Neural cell (in vitro differentiated cells): ENCODE data around the gene BMPR1A. TPM values are rescaled to one million over a fixed set of nuclear protein-coding genes. Genes with fewer than 3 reads are reported as not detected.

ENCODE experiments used
- H2AFZ ChIP-seq: fragments of 200-600, 300-800 bp; sonication (generic), shearing (Covaris generic); 2 replicates; pipeline ENCODE4 v1.6.0; 2014; ENCODE audit warnings: low read depth, mild to moderate bottlenecking, antibody characterized with exemption, low read length, moderate library complexity
- H3F3A ChIP-seq: fragments of 200-600 bp; shearing (Covaris generic); 2 replicates; pipeline ENCODE4 v1.6.1; 2016; ENCODE audit warnings: mild to moderate bottlenecking, moderate library complexity, mixed read lengths, antibody characterized with exemption, low read length; ENCODE audit not compliant: insufficient read depth, poor library complexity, severe bottlenecking
- H3K27ac ChIP-seq: fragments of 200-600, 300-800 bp; sonication (generic), shearing (Covaris generic); 2 replicates; pipeline ENCODE4 v1.5.1; 2014; ENCODE audit warnings: mild to moderate bottlenecking, low read length, moderate library complexity
- H3K27me3 ChIP-seq: fragments of 300-800, 200-600 bp; sonication (generic), shearing (Covaris generic); 2 replicates; pipeline ENCODE4 v1.6.0; 2014; ENCODE audit warnings: mild to moderate bottlenecking, low read depth, low read length, moderate library complexity; ENCODE audit not compliant: insufficient read depth
- H3K36me3 ChIP-seq: fragments of 300-800, 200-600 bp; sonication (generic), shearing (Covaris generic); 2 replicates; pipeline ENCODE4 v1.5.1; 2014; ENCODE audit warnings: mild to moderate bottlenecking, antibody characterized with exemption, low read length, moderate library complexity; ENCODE audit not compliant: insufficient read depth
- H3K4me2 ChIP-seq: fragments of 300-800, 200-600 bp; sonication (generic), shearing (Covaris generic); 2 replicates; pipeline ENCODE4 v1.6.0; 2014; ENCODE audit warnings: mild to moderate bottlenecking, low read length
- H3K4me3 ChIP-seq: fragments of 300-800, 200-600 bp; sonication (generic), shearing (Covaris generic); 2 replicates; pipeline ENCODE4 v1.5.1; 2014; ENCODE audit warnings: mild to moderate bottlenecking, low read length, moderate library complexity
- H3K79me2 ChIP-seq: fragments of 200-600 bp; shearing (Covaris generic); replicated peaks from 2 replicates; pipeline ENCODE4 v1.6.0; 2014; ENCODE audit warnings: mild to moderate bottlenecking, low read length, moderate library complexity; ENCODE audit not compliant: insufficient read depth
- H3K9ac ChIP-seq: fragments of 300-800, 200-600 bp; sonication (generic), shearing (Covaris generic); 2 replicates; pipeline ENCODE4 v1.6.1; 2016; ENCODE audit warnings: mild to moderate bottlenecking, low read length, mixed read lengths
- H3K9me2 ChIP-seq: fragments of 200-600 bp; shearing (Covaris generic); 2 replicates; pipeline ENCODE4 v1.6.1; 2016; ENCODE audit warnings: mild to moderate bottlenecking, low read length, mixed read lengths; ENCODE audit not compliant: insufficient read depth
- H3K9me3 ChIP-seq: fragments of 200-600, 300-800 bp; sonication (generic), shearing (Covaris generic); 2 replicates; pipeline ENCODE4 v1.6.1; 2016; ENCODE audit warnings: mild to moderate bottlenecking, mixed run types, low read length, moderate library complexity, mixed read lengths
- H4K20me1 ChIP-seq: fragments of 200-600 bp; shearing (Covaris generic); 2 replicates; pipeline ENCODE4 v1.6.1; 2016; ENCODE audit warnings: mild to moderate bottlenecking, mixed run types; ENCODE audit not compliant: insufficient read depth
- EP300 ChIP-seq: fragments of 450-650 bp; conservative IDR thresholded peaks from 2 replicates; pipeline ENCODE4 v1.6.1; 2014; ENCODE audit warnings: antibody characterized with exemption, mild to moderate bottlenecking, moderate library complexity; ENCODE audit not compliant: poor library complexity, severe bottlenecking
- EZH2 ChIP-seq: fragments of 200-600, 300-800 bp; shearing (Covaris generic), sonication (generic); IDR thresholded peaks from 2 replicates; pipeline ENCODE4 v1.6.1; 2014; ENCODE audit warnings: antibody characterized with exemption, low read length, borderline replicate concordance, mild to moderate bottlenecking; ENCODE audit not compliant: insufficient read depth, poor library complexity, severe bottlenecking
- MXI1 ChIP-seq: fragments of 450-650 bp; conservative IDR thresholded peaks from 2 replicates; pipeline ENCODE4 v1.6.1; 2014; ENCODE audit warnings: antibody characterized with exemption, mild to moderate bottlenecking; ENCODE audit not compliant: poor library complexity, severe bottlenecking
- POLR2AphosphoS5 ChIP-seq: IDR thresholded peaks from 2 replicates; pipeline ENCODE4 v1.6.1; 2012
- RAD21 ChIP-seq: fragments of 450-650 bp; conservative IDR thresholded peaks from 2 replicates; pipeline ENCODE4 v1.6.1; 2014; ENCODE audit warnings: antibody characterized with exemption, mild to moderate bottlenecking, moderate library complexity
- SMC3 ChIP-seq: fragments of 450-650 bp; conservative IDR thresholded peaks from 2 replicates; pipeline ENCODE4 v1.6.1; 2014; ENCODE audit warnings: antibody characterized with exemption, mild to moderate bottlenecking, moderate library complexity; ENCODE audit not compliant: poor library complexity
- TAF1 ChIP-seq: IDR thresholded peaks from 2 replicates; pipeline ENCODE4 v1.6.1; 2012; ENCODE audit warnings: low read depth
- polyA plus RNA-seq: library from polyadenylated mRNA; depleted of rRNA; stranded (reverse); fragments of >200 nt; gene quantifications from 2 replicates; pipeline ENCODE4 v1.2.3, GENCODE V29; 2014
- TF ChIP-seq, protein P1 (sequence below): fragments of 450-650 bp; IDR thresholded peaks from 2 replicates; pipeline ENCODE4 v1.5.1; 2014; ENCODE audit warnings: antibody characterized with exemption, mild to moderate bottlenecking, moderate library complexity; ENCODE audit not compliant: poor library complexity, severe bottlenecking
- TF ChIP-seq, protein P2 (sequence below): IDR thresholded peaks from 2 replicates; pipeline ENCODE4 v1.6.1; 2012; ENCODE audit warnings: borderline replicate concordance

BMPR1A gene
- polyA plus RNA-seq, 1 donor from 2014 or later: 29.9 TPM

DNA sequence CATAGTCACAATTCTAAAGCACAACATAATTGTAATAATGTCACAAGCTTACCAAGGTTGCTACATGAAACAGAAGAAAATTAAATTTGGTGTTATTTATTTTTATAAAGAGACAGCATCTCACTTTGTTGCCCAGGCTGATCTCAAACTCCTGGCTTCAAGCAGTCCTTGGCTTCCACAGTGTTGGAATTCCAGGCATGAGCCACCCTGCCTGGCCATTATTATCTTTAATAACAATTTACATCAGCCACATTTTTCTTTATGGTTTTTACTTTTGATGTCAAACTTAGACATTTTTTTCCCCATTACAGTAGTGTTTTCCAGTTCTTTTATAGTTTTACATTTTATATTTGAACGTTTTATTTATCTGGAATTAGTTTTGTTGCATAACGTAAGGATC, 46.7 kb downstream of the BMPR1A start:
- Histone ChIP-seq H2AFZ (no peak overlapping the region), H3K79me2 (peaks cover 45% of the 10 kb centered on the region), H3F3A (no peaks in the 10 kb centered on the region), H3K27me3 (no peaks in the 10 kb centered on the region), H3K4me3 (no peak overlapping the region), H3K36me3 (no peaks in the 10 kb centered on the region), H3K9ac (no peak overlapping the region), H3K27ac (no peak overlapping the region), H3K4me2 (no peak overlapping the region), H3K9me3 (no peaks in the 10 kb centered on the region), H4K20me1 (no peaks in the 10 kb centered on the region), H3K9me2 (no peaks in the 10 kb centered on the region)
- TF ChIP-seq POLR2AphosphoS5 (no peak), SMC3 (no peak), EZH2 (no peak), TAF1 (no peak), RAD21 (no peak), MXI1 (no peak), EP300 (no peak)
- TF ChIP-seq, protein P1, sequence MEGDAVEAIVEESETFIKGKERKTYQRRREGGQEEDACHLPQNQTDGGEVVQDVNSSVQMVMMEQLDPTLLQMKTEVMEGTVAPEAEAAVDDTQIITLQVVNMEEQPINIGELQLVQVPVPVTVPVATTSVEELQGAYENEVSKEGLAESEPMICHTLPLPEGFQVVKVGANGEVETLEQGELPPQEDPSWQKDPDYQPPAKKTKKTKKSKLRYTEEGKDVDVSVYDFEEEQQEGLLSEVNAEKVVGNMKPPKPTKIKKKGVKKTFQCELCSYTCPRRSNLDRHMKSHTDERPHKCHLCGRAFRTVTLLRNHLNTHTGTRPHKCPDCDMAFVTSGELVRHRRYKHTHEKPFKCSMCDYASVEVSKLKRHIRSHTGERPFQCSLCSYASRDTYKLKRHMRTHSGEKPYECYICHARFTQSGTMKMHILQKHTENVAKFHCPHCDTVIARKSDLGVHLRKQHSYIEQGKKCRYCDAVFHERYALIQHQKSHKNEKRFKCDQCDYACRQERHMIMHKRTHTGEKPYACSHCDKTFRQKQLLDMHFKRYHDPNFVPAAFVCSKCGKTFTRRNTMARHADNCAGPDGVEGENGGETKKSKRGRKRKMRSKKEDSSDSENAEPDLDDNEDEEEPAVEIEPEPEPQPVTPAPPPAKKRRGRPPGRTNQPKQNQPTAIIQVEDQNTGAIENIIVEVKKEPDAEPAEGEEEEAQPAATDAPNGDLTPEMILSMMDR: no peak
- TF ChIP-seq, protein P2, sequence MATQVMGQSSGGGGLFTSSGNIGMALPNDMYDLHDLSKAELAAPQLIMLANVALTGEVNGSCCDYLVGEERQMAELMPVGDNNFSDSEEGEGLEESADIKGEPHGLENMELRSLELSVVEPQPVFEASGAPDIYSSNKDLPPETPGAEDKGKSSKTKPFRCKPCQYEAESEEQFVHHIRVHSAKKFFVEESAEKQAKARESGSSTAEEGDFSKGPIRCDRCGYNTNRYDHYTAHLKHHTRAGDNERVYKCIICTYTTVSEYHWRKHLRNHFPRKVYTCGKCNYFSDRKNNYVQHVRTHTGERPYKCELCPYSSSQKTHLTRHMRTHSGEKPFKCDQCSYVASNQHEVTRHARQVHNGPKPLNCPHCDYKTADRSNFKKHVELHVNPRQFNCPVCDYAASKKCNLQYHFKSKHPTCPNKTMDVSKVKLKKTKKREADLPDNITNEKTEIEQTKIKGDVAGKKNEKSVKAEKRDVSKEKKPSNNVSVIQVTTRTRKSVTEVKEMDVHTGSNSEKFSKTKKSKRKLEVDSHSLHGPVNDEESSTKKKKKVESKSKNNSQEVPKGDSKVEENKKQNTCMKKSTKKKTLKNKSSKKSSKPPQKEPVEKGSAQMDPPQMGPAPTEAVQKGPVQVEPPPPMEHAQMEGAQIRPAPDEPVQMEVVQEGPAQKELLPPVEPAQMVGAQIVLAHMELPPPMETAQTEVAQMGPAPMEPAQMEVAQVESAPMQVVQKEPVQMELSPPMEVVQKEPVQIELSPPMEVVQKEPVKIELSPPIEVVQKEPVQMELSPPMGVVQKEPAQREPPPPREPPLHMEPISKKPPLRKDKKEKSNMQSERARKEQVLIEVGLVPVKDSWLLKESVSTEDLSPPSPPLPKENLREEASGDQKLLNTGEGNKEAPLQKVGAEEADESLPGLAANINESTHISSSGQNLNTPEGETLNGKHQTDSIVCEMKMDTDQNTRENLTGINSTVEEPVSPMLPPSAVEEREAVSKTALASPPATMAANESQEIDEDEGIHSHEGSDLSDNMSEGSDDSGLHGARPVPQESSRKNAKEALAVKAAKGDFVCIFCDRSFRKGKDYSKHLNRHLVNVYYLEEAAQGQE: no peak

DNA sequence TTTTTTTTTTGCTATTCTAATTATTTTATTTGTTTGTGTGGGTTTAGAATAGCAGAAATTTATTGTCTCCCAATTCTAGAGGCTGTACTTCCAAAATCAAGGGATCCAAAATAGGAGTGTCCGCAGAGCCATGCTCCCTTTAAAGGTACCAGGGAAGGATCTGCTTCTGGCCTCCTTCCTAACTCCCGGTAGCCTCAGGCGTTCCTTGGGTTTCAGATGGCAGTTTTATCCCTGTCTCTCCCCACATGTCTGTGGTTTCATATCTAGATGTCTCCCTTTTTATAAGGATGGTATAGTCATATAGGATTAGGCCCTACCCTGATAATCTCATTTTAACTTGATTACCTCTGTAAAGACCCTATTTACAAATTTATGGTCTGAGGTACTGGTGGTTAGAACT, 48.4 kb downstream of the BMPR1A start:
- Histone ChIP-seq H3K4me3 (no peak overlapping the region), H3K27ac (no peak overlapping the region), H3K9me2 (no peaks in the 10 kb centered on the region), H3K36me3 (no peaks in the 10 kb centered on the region), H3K4me2 (no peak overlapping the region), H3K9ac (no peak overlapping the region), H3K79me2 (peaks cover 42% of the 10 kb centered on the region), H3F3A (no peaks in the 10 kb centered on the region), H4K20me1 (no peaks in the 10 kb centered on the region), H3K9me3 (no peaks in the 10 kb centered on the region), H3K27me3 (no peaks in the 10 kb centered on the region), H2AFZ (no peak overlapping the region)
- TF ChIP-seq POLR2AphosphoS5: no peak
- no peak for TF ChIP-seq SMC3
- TF ChIP-seq RAD21: no peak
- no peak for TF ChIP-seq EZH2
- no peak for TF ChIP-seq EP300
- TF ChIP-seq, protein P1: no peak
- TF ChIP-seq, protein P2: no peak
- no peak for TF ChIP-seq MXI1
- no peak for TF ChIP-seq TAF1
